ENCODE results near the gene MEX3A.

- TF ChIP-seq, protein P1, sequence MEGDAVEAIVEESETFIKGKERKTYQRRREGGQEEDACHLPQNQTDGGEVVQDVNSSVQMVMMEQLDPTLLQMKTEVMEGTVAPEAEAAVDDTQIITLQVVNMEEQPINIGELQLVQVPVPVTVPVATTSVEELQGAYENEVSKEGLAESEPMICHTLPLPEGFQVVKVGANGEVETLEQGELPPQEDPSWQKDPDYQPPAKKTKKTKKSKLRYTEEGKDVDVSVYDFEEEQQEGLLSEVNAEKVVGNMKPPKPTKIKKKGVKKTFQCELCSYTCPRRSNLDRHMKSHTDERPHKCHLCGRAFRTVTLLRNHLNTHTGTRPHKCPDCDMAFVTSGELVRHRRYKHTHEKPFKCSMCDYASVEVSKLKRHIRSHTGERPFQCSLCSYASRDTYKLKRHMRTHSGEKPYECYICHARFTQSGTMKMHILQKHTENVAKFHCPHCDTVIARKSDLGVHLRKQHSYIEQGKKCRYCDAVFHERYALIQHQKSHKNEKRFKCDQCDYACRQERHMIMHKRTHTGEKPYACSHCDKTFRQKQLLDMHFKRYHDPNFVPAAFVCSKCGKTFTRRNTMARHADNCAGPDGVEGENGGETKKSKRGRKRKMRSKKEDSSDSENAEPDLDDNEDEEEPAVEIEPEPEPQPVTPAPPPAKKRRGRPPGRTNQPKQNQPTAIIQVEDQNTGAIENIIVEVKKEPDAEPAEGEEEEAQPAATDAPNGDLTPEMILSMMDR (IDR thresholded peaks at IDR 0.05), result no peak
- no peak for TF ChIP-seq POLR2AphosphoS5 (IDR thresholded peaks at IDR 0.05)
- TF ChIP-seq POLR2A (IDR thresholded peaks at IDR 0.05), result no peak
Observed at GRCh38 chr1:156073110-156073687, 9.1 kb downstream of the MEX3A start.

Measured in prostate gland (tissue), 2 donors.